Memory B cell (primary cell): Measurements from ENCODE around the gene CLDN18.

Experiments
- ATAC-seq: fragments of 150-1000 bp; cut with Tn5 transposase; 2 replicates; pipeline ENCODE4 v1.10.0; 2021; ENCODE audit warnings: low read depth, mild to moderate bottlenecking, moderate library complexity
- DNase-seq, 2 donors: peaks; one replicate each; pipeline ENCODE4 v3.0.0; 2022; ENCODE audit warnings: low spot score in 2 of 2
- H3K27ac Mint-ChIP-seq: one replicate; pipeline ENCODE4 v1.8.0; 2022; ENCODE audit warnings: mild to moderate bottlenecking, moderate library complexity, mixed read lengths
- H3K27me3 Mint-ChIP-seq: one replicate; pipeline ENCODE4 v1.8.0; 2022; ENCODE audit warnings: mixed read lengths
- H3K36me3 Mint-ChIP-seq: one replicate; pipeline ENCODE4 v1.8.0; 2022; ENCODE audit warnings: mild to moderate bottlenecking, mixed read lengths
- H3K4me1 Mint-ChIP-seq: one replicate; pipeline ENCODE4 v1.8.0; 2022; ENCODE audit warnings: mixed read lengths
- H3K4me3 Mint-ChIP-seq: one replicate; pipeline ENCODE4 v1.8.0; 2022; ENCODE audit warnings: mild to moderate bottlenecking, moderate library complexity, mixed read lengths
- H3K9me3 Mint-ChIP-seq: one replicate; pipeline ENCODE4 v1.8.0; 2022; ENCODE audit warnings: mixed read lengths

The CLDN18 gene

DNA sequence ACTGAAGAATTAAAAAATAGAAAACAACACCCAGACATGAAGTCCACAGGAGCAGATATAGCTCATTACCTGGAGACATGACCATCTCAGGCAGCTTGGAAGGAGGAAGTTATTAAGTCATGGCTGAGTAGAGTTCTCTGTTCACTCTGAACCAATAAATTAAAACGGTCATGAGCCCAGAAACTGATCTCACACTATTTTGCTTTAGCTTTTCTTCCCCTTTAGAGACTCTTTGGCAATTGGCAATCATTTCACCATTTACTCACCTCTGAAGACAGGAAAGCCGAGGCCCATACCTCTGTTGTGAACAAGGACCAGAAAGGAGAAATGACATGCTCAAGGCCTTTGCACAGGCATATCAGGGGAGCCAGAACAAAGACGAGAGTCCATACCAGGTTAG, 26.6 kb downstream of the CLDN18 start:
- no peaks in the 10 kb centered on the region for H3K36me3 Mint-ChIP-seq
- ATAC-seq, result no peak
- peaks cover 8% of the 10 kb centered on the region for H3K27me3 Mint-ChIP-seq
- no peaks in the 10 kb centered on the region for H3K9me3 Mint-ChIP-seq
- no peak for DNase-seq
- H3K4me1 Mint-ChIP-seq, result no peaks in the 10 kb centered on the region
- H3K27ac Mint-ChIP-seq, result no peak overlapping the region
- no peak overlapping the region for H3K4me3 Mint-ChIP-seq

DNA sequence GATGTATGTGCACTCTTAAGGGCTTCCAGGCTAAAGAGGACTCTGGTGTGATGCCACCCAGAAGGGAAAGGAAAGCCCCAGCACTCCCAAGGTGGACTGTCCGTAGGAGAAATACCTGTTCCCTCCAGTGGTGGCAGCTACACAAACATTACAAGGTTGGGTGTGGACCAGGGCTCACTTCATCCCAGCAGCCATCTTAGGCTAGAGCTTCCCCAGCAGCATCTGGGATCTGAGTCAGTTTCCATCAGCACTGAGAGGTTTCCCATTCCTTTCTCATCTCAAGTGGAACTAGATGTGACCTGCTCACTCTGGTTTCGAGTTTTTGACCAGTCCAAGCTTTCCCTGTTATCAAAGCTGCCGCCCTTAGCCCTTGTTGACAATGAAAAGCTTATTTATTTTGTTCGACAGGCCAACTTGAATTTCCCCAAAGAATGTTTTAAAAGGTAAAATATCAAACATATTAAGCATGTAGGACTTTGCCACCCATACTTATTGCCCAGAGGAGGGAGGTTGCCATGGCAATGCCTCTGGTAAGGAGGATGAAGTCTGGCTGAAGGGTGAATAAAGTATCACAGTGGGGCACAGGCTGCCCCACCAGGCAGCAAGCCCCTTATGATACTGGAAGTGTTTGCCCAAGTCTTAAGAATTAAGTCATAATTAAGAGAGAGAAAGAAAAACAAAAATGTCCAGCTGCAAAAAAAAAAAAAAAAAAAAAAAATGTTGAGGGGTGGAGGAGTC, 28.9 kb downstream of the CLDN18 start:
- Mint-ChIP-seq H3K36me3 (no peaks in the 10 kb centered on the region), H3K4me3 (no peak overlapping the region), H3K27ac (no peak overlapping the region), H3K27me3 (peaks cover 8% of the 10 kb centered on the region), H3K4me1 (no peaks in the 10 kb centered on the region), H3K9me3 (no peaks in the 10 kb centered on the region)
- ATAC-seq (no peak), DNase-seq (no peak)

DNA sequence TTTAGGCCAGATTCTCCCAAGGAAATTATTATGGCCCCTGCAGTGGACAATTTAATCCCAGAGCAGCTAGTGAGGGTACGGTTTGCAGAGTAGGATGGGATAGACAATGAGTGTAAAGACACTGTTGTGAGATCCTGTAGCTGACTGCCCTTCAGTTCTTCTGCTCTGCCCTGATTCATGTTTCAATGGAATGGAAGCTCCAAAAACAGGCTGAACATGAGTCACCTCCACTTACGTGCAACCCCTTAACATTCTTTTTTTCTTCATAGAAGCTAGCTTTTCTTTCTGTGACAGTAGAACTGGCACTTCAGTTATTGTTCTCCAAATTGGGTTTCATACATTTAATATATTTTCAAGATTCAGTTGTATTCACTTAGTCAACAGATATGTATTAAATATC, 32.1 kb downstream of the CLDN18 start:
- Mint-ChIP-seq H3K27me3 (peaks cover 12% of the 10 kb centered on the region), H3K9me3 (no peaks in the 10 kb centered on the region), H3K4me3 (no peak overlapping the region), H3K4me1 (no peaks in the 10 kb centered on the region), H3K27ac (no peak overlapping the region), H3K36me3 (no peaks in the 10 kb centered on the region)
- ATAC-seq, result no peak
- DNase-seq, result no peak

DNA sequence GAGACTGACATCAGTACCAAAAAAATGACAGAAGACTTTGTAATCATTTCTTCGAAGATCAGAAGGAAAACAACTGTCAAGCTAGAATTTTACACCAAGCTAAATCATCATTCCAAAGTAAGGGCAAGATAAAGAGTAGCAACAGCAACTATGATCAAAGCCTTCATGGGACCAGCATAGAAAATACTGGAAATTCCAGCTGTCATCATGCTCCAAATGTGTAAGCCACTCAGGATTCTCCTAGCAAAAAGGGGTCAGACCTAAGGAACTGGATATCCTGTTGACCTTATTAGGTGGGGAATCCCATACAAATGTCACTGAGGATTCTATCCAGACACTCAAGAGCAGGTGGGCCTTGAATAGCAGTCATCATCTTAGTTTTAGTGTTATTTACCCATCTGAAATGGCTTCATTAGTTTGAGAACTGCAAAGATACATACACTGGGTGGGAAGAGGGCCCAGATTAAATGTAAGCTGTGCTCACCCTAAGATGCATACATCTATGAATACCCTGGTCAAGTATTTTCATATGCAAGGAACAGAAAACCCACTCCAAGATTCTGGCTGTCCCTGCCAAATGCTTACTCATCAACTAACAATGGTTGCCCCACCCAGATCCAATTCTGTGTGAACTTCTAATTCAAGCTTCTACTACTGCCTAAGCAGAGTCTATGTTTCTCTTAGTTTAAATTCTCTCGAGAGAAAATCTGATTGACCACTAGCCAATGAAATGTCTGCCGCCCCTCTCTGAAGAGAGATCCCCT, 33.5 kb downstream of the CLDN18 start:
- no peak for DNase-seq
- H3K27me3 Mint-ChIP-seq, result peaks cover 10% of the 10 kb centered on the region
- H3K4me3 Mint-ChIP-seq, result no peak overlapping the region
- H3K36me3 Mint-ChIP-seq, result no peaks in the 10 kb centered on the region
- no peaks in the 10 kb centered on the region for H3K4me1 Mint-ChIP-seq
- H3K27ac Mint-ChIP-seq, result no peak overlapping the region
- no peaks in the 10 kb centered on the region for H3K9me3 Mint-ChIP-seq
- no peak for ATAC-seq

DNA sequence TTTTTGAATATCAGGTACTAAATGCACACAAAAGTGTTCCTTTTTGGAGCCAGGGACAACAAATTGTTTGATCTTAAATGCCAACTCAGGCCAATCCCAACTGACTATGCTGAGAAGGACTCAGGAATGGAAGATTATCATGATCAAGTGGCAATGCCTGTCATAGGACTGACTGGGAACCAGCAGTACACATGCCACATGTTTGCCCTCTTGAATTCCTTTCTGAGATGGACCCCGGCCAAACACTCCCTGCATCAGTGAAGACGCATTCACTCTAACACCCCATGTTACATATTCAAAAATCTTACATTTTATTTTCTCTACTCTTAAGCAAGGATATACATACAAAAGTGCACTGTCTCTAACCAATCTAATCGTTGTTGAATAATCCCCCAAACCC, 36.1 kb downstream of the CLDN18 start:
- ATAC-seq (no peak), DNase-seq (no peak)
- Mint-ChIP-seq H3K4me3 (no peak overlapping the region), H3K36me3 (no peaks in the 10 kb centered on the region), H3K27me3 (peaks cover 18% of the 10 kb centered on the region), H3K9me3 (peaks cover 3% of the 10 kb centered on the region), H3K27ac (no peak overlapping the region), H3K4me1 (no peaks in the 10 kb centered on the region)

DNA sequence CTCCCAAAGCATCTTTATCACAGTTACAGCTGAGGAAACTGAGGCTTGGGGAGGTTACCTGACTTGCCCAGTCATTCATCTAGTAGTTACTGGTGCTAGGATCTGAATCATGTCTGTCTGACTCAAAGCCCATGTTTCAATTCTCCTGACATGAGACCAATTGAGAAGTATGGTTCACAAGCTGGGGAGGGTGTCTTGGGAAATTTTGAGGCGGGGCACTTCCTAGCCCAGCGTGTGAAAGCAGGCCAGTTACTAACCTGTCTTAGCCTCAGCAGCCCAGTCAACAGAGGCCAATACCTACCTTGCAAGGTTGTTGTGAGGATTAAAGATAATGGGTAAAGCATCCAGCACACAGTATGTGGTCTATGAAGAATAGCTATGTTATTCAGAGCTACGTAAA, 37.0 kb downstream of the CLDN18 start:
- Mint-ChIP-seq H3K4me3 (no peak overlapping the region), H3K36me3 (no peaks in the 10 kb centered on the region), H3K27ac (no peak overlapping the region), H3K4me1 (no peaks in the 10 kb centered on the region), H3K9me3 (peaks cover 3% of the 10 kb centered on the region), H3K27me3 (peaks cover 19% of the 10 kb centered on the region)
- ATAC-seq (no peak), DNase-seq (no peak)

DNA sequence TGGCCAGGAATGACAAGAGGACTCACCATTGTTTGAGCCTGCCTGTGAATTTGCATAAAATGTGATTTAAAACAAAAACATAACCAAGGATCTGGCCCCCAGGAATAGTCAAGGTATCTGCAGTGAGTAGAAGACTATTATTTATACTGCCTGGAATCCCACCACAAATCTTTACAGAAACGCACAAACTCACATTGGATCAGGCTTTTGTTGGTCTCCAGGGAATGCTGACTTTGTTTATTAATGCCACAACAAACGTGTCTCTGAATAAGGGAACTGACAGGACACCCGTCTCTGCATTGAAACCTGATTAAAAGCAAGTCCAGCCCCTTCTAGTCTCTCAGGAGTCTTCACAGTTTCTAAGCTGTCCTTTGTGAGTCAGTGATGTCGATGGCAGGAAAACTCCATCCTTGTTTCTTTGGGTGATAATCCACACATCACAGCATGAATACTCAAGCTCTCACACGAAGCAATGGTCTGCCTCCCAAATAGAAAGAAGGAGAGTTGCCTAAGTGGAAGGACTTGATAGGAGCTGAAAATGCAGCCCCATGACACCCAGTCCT, 37.7 kb downstream of the CLDN18 start:
- Mint-ChIP-seq H3K36me3 (no peaks in the 10 kb centered on the region), H3K9me3 (peaks cover 3% of the 10 kb centered on the region), H3K27me3 (peaks cover 21% of the 10 kb centered on the region), H3K4me3 (no peak overlapping the region), H3K27ac (no peak overlapping the region), H3K4me1 (no peaks in the 10 kb centered on the region)
- ATAC-seq (no peak), DNase-seq (no peak)

DNA sequence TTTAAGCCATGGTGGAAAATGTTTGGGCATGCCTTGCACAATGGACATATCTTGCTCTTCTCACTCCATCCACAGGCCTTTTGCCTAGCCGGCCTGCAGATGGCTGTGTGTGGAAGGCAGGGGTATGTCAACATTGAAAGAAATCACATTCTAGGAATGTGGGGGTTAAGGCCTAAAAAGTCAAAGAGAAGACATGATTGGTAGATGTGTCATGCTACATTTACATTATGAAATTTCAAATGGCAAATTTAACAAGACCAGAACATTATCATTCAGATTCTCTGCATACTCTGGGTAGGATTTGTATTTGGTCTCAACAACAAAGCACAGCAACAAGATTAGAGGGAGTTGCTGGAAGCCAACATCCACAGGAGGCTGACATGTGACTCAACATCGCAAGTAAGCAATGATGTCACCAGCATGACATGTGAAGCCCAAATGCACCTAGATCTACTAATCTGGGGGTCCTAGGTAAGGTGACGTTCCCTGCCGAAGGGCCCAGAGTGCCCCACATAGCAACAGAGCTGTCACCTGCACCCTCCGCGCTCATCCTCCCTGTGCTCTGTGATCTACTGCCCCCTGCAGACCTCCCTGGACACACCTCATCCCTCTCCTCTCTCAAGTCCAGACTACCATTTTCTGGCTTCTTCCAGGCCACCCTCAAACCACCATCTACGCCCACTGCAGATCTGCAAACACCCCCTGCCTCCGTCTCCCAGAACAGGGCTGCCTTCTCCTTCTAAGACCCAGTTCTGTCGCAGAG, 39.4 kb downstream of the CLDN18 start:
- Mint-ChIP-seq H3K27me3 (peaks cover 22% of the 10 kb centered on the region), H3K4me1 (no peaks in the 10 kb centered on the region), H3K4me3 (no peak overlapping the region), H3K9me3 (peaks cover 3% of the 10 kb centered on the region), H3K36me3 (no peaks in the 10 kb centered on the region), H3K27ac (no peak overlapping the region)
- ATAC-seq (no peak), DNase-seq (no peak)

DNA sequence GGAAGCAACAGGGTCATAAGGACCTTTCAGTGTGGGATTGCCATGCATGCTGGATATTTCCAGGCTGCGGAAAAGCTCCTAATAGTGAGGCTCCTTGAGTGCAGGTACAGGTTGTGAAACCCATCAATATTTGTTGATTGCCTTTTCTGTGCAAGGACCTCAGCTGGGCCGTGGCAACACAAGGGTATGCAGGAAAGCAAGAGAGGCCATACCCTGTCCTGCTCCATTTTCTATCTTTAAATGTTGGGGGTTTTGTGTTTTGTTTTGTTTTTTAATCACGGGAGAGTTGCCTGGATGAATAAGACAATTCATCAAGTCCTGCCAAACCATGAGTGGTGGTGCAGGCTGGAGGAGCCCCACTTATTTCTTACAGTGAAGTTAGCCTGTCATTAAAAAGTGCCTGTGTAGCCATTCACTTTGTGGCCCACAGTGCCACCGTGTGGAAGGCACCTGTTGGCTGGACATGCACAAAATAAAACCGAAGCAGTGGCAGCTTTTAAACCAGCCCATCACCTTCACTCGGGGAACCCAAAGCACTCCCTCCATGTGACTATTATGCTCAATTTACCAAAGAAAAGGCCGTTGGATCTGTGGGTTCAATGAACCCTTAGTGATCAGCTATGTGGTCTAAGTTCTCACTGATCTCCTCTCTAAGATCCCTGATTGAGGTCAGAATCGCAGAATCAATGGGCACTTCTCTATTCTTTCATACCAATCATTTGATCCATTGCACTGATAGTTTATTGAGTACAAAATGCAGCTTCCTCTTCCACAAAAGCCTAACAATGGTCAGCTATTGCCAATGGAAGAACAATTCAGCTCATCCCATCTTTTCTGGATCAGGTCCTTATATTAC, 42.2 kb downstream of the CLDN18 start:
- Mint-ChIP-seq H3K4me1 (no peaks in the 10 kb centered on the region), H3K27me3 (peaks cover 17% of the 10 kb centered on the region), H3K9me3 (peaks cover 3% of the 10 kb centered on the region), H3K4me3 (no peak overlapping the region), H3K27ac (no peak overlapping the region), H3K36me3 (no peaks in the 10 kb centered on the region)
- ATAC-seq, result no peak
- DNase-seq, result no peak

DNA sequence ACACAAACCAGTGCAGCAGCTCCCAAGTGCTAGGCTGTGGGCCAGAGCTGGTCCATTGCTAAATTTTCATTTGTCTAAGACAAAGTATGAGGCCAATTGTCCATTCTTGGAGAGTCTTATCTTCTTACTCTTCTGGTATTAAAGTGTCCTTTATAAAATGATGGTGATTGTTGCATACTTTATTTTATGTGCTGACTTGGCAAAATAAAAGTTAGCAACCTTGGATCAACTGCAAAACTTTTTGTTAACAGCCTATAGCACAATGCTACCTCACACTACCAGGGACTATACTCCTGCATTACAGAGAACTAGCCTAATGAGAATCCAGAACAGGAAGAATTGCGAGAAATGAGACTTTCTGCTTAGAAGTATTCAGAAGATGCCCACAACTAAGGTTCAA, 44.1 kb downstream of the CLDN18 start:
- Mint-ChIP-seq H3K36me3 (no peaks in the 10 kb centered on the region), H3K27ac (no peak overlapping the region), H3K4me3 (no peak overlapping the region), H3K27me3 (peaks cover 17% of the 10 kb centered on the region), H3K4me1 (no peaks in the 10 kb centered on the region), H3K9me3 (peaks cover 3% of the 10 kb centered on the region)
- no peak for DNase-seq
- ATAC-seq, result no peak

DNA sequence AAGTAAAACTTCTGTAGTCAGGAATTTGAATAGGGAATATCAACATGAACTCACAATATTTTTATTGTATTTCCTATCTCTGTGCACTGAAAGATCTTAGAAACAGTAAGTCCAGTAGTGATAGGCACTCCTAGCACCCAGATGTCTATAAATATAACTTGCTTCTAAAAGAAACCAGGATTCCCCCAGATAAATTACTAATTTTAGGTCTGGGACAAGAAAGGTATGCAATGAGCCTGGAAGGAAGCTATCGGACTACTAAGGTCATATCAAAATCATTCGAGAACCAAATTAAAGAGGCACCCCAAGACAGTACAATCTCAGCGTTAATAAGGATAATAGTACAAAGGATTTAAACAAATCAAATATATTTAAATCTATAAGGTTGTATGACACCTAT, 47.4 kb downstream of the CLDN18 start:
- H3K27me3 Mint-ChIP-seq, result peaks cover 6% of the 10 kb centered on the region
- H3K4me3 Mint-ChIP-seq, result no peak overlapping the region
- no peaks in the 10 kb centered on the region for H3K9me3 Mint-ChIP-seq
- H3K27ac Mint-ChIP-seq, result no peak overlapping the region
- ATAC-seq (no peak), DNase-seq (no peak)
- H3K4me1 Mint-ChIP-seq, result peaks cover 3% of the 10 kb centered on the region
- H3K36me3 Mint-ChIP-seq, result no peaks in the 10 kb centered on the region

DNA sequence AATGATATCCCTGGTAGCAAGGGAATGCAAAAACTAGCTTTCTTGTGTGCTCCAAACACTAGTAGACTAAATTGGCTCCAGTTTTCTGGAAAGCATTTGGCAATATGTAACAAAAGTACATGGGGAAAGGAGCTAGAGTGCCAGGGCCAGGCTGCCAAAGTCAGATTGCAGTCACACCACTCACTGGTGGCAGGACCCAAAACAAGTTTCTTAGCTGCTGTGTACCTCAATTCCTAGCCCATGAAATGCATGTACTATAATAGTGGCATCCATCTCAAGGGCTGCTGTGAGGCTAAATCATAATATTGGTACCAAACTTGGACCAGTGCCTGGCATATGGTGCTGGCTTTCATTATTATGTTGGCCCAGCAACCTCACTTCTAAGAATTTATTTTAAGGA, 49.3 kb downstream of the CLDN18 start:
- no peaks in the 10 kb centered on the region for H3K36me3 Mint-ChIP-seq
- no peak overlapping the region for H3K27ac Mint-ChIP-seq
- no peaks in the 10 kb centered on the region for H3K9me3 Mint-ChIP-seq
- DNase-seq (no peak), ATAC-seq (no peak)
- H3K4me1 Mint-ChIP-seq, result peaks cover 3% of the 10 kb centered on the region
- peaks cover 2% of the 10 kb centered on the region for H3K27me3 Mint-ChIP-seq
- H3K4me3 Mint-ChIP-seq, result no peak overlapping the region

DNA sequence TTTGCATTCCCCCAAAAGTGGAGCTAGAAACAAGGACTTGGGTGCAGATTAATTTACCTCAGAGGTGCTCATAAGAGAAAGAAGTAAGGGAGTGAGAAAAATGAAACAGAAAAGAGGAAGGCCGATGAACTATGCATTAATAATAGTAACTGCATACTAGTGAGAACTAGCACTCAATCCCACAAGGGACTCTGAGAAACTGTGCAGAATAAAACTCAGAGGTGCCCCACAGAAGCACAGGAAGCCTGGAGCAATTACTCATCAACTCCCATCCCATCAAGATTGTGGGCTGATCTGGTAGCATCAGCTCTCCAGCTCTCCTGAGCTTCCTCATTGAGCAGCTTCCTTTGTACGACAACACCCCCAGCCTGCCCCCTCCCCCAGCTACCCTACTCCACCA, 50.8 kb downstream of the CLDN18 start:
- H3K27me3 Mint-ChIP-seq, result peaks cover 2% of the 10 kb centered on the region

More for the DNA sequence above, 50.8 kb downstream of the CLDN18 start:
- no peaks in the 10 kb centered on the region for H3K9me3 Mint-ChIP-seq
- H3K4me1 Mint-ChIP-seq, result peaks cover 3% of the 10 kb centered on the region
- no peak for ATAC-seq
- no peak overlapping the region for H3K4me3 Mint-ChIP-seq
- H3K36me3 Mint-ChIP-seq, result no peaks in the 10 kb centered on the region
- H3K27ac Mint-ChIP-seq, result no peak overlapping the region
- DNase-seq, result no peak
